DND-41 (cell line): ENCODE results near the gene NRXN2.

Experiments used
- EZH2 ChIP-seq: IDR thresholded peaks from 3 replicates; pipeline ENCODE4 v1.6.1; 2012; ENCODE audit warnings: borderline replicate concordance, low read depth, mild to moderate bottlenecking, moderate library complexity, low read length, inconsistent platforms; ENCODE audit not compliant: severe bottlenecking
- TF ChIP-seq, protein P1 (sequence below): IDR thresholded peaks from 2 replicates; pipeline ENCODE4 v1.5.1; 2012; ENCODE audit warnings: borderline replicate concordance, low read length, moderate library complexity, mild to moderate bottlenecking; ENCODE audit not compliant: poor library complexity, severe bottlenecking; ENCODE audit errors: extremely low read depth

DNA sequence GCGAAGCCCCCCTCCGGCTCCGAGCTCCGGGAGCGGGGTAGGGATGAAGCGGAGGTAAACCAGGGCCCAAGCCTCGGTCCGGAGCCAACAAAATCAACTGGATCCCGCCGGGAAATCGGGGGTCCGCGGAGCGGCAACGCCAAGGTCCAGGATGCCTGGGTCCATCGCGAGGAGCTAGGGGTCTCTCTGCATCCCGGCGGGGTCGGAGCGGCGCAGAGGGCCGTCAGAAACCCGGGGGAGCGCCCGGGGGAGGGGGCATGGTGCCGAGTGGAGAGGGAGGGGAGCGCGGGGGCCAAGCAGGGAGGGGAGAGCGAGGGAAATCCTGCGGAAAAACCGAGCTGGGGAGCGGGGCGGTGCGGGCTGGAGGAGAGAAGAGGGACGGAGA lies 80.1 kb downstream of the NRXN2 start:
- no peak for TF ChIP-seq EZH2
- TF ChIP-seq, protein P1, sequence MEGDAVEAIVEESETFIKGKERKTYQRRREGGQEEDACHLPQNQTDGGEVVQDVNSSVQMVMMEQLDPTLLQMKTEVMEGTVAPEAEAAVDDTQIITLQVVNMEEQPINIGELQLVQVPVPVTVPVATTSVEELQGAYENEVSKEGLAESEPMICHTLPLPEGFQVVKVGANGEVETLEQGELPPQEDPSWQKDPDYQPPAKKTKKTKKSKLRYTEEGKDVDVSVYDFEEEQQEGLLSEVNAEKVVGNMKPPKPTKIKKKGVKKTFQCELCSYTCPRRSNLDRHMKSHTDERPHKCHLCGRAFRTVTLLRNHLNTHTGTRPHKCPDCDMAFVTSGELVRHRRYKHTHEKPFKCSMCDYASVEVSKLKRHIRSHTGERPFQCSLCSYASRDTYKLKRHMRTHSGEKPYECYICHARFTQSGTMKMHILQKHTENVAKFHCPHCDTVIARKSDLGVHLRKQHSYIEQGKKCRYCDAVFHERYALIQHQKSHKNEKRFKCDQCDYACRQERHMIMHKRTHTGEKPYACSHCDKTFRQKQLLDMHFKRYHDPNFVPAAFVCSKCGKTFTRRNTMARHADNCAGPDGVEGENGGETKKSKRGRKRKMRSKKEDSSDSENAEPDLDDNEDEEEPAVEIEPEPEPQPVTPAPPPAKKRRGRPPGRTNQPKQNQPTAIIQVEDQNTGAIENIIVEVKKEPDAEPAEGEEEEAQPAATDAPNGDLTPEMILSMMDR, result no peak
